SU-DHL-6 (cell line): Measurements from ENCODE around the gene BRICD5.

Source experiments
- H2AFZ ChIP-seq: fragments of 200-600 bp; sonication (generic); 2 replicates; pipeline ENCODE4 v1.6.1; 2014; ENCODE audit warnings: low read depth, mild to moderate bottlenecking, moderate library complexity, mixed read lengths, antibody characterized with exemption, low read length; ENCODE audit not compliant: severe bottlenecking
- H3F3A ChIP-seq: fragments of 200-600 bp; shearing (Covaris generic); 2 replicates; pipeline ENCODE4 v1.6.0; 2016; ENCODE audit warnings: antibody characterized with exemption, mild to moderate bottlenecking; ENCODE audit not compliant: insufficient read depth
- H3K27ac ChIP-seq: fragments of 200-600 bp; sonication (generic); 2 replicates; pipeline ENCODE4 v1.5.1; 2016; ENCODE audit warnings: low read depth, mild to moderate bottlenecking, low read length, moderate library complexity, mixed read lengths
- H3K27me3 ChIP-seq: fragments of 200-600 bp; sonication (generic), shearing (Covaris generic); 2 replicates; pipeline ENCODE4 v1.6.0; 2014; ENCODE audit warnings: mild to moderate bottlenecking, low read length
- H3K36me3 ChIP-seq: fragments of 200-600 bp; sonication (generic); 2 replicates; pipeline ENCODE4 v1.6.1; 2014; ENCODE audit warnings: mild to moderate bottlenecking, low read length, mixed read lengths
- H3K4me2 ChIP-seq: fragments of 300-600, 200-600 bp; shearing (Covaris generic), sonication (generic); 2 replicates; pipeline ENCODE4 v1.6.0; 2014; ENCODE audit warnings: low read length, low read depth, mild to moderate bottlenecking; ENCODE audit not compliant: poor library complexity, severe bottlenecking
- H3K4me3 ChIP-seq: fragments of 200-600 bp; sonication (generic); 2 replicates; pipeline ENCODE4 v1.5.1; 2014; ENCODE audit warnings: antibody characterized with exemption, low read length, mild to moderate bottlenecking, mixed read lengths; ENCODE audit not compliant: insufficient read depth, poor library complexity, severe bottlenecking
- H3K79me2 ChIP-seq: fragments of 200-600 bp; sonication (generic); 2 replicates; pipeline ENCODE4 v1.6.1; 2014; ENCODE audit warnings: mild to moderate bottlenecking, low read length, moderate library complexity; ENCODE audit not compliant: insufficient read depth
- H3K9ac ChIP-seq: fragments of 200-600 bp; sonication (generic); 2 replicates; pipeline ENCODE4 v1.7.0; 2014; ENCODE audit warnings: mild to moderate bottlenecking, low read length
- H3K9me2 ChIP-seq: fragments of 200-600 bp; sonication (generic); replicated peaks from 2 replicates; pipeline ENCODE4 v1.6.1; 2014; ENCODE audit warnings: low read length; ENCODE audit not compliant: insufficient read depth
- H3K9me3 ChIP-seq: fragments of 200-600 bp; sonication (generic); 2 replicates; pipeline ENCODE4 v1.6.1; 2014; ENCODE audit warnings: low read length, mixed read lengths; ENCODE audit not compliant: insufficient read depth
- H4K20me1 ChIP-seq: fragments of 200-600 bp; sonication (generic); 2 replicates; pipeline ENCODE4 v1.6.1; 2014; ENCODE audit warnings: low read depth, mild to moderate bottlenecking, antibody characterized with exemption, low read length, moderate library complexity, mixed read lengths
- EZH2phosphoT487 ChIP-seq: fragments of 200-600 bp; sonication (generic), shearing (Covaris generic); conservative IDR thresholded peaks from 2 replicates; pipeline ENCODE4 v1.6.1; 2018; ENCODE audit warnings: mild to moderate bottlenecking, antibody characterized with exemption, low read length, moderate library complexity, mixed read lengths
- TF ChIP-seq, protein P1 (sequence below): fragments of 200-600 bp; sonication (generic); IDR thresholded peaks from one replicate; pipeline ENCODE4 v1.5.1; 2017; ENCODE audit warnings: antibody characterized with exemption, mild to moderate bottlenecking, low read length, moderate library complexity; ENCODE audit not compliant: insufficient read depth, poor library complexity, severe bottlenecking

The BRICD5 gene

DNA sequence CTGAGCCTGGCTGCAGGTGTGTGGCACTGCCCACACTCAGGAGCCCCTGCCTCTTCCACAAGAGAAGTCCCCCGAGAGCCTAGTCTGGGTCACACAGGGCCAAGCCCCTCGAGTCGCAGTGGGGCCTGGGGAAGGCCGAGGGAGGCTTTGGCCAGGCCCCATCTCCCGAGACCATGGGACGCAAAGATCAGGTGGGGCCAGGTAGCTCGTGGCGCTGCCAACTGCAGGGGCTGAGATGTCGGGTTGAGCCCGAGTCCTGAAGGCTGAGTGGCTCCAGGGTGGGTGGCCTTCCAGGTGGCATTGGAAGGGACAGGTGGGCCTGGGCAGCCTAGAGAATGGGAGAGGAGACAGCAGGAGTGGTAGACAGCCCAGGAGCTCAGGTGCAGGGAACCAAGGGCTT, 48.8 kb downstream of the BRICD5 start:
- H3K9me3 ChIP-seq, result no peaks in the 10 kb centered on the region
- H3K36me3 ChIP-seq, result no peaks in the 10 kb centered on the region
- H3K27me3 ChIP-seq, result no peaks in the 10 kb centered on the region
- no peak overlapping the region for H3K4me2 ChIP-seq
- no peaks in the 10 kb centered on the region for H3F3A ChIP-seq
- no peak overlapping the region for H3K27ac ChIP-seq
- H4K20me1 ChIP-seq, result no peaks in the 10 kb centered on the region
- H2AFZ ChIP-seq, result no peak overlapping the region
- no peak overlapping the region for H3K4me3 ChIP-seq
- no peaks in the 10 kb centered on the region for H3K9me2 ChIP-seq
- no peak overlapping the region for H3K9ac ChIP-seq
- no peak for TF ChIP-seq EZH2phosphoT487
- TF ChIP-seq, protein P1, sequence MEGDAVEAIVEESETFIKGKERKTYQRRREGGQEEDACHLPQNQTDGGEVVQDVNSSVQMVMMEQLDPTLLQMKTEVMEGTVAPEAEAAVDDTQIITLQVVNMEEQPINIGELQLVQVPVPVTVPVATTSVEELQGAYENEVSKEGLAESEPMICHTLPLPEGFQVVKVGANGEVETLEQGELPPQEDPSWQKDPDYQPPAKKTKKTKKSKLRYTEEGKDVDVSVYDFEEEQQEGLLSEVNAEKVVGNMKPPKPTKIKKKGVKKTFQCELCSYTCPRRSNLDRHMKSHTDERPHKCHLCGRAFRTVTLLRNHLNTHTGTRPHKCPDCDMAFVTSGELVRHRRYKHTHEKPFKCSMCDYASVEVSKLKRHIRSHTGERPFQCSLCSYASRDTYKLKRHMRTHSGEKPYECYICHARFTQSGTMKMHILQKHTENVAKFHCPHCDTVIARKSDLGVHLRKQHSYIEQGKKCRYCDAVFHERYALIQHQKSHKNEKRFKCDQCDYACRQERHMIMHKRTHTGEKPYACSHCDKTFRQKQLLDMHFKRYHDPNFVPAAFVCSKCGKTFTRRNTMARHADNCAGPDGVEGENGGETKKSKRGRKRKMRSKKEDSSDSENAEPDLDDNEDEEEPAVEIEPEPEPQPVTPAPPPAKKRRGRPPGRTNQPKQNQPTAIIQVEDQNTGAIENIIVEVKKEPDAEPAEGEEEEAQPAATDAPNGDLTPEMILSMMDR, result no peak
- H3K79me2 ChIP-seq, result peaks cover 73% of the 10 kb centered on the region

DNA sequence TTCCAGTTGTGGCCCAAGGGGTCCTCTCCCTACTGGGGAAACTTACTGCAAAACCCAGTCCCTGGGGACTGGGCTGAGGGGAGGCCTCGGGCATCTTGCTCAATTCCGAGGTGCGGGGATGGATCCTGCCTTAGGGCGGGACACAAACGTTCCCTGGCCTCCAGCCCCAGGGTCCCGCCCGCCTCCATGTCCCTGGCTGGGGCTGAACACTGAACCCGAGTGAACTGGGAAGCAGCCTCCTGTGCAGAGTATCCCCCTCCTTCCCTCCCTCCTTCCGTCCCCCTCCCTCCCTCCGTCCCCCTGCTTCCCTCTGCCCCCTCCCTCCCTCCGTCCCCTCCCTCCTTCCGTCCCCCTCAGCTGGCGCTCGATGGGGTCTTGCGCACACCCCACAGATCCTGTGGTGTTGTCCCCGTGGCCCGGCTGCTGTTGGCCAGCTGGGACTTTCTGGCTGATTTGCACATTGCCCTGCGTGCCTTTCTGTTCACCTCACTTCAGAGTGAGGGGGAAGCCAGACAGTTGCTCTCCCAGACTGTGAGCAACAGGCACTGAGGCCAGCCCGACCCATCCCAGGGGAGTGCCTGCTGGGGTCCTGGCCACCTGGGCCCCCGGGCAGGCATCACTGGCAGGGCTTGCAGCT, 49.6 kb downstream of the BRICD5 start:
- no peaks in the 10 kb centered on the region for H3K9me2 ChIP-seq
- no peak overlapping the region for H3K4me3 ChIP-seq
- no peak overlapping the region for H2AFZ ChIP-seq
- no peaks in the 10 kb centered on the region for H4K20me1 ChIP-seq
- H3K27ac ChIP-seq, result no peak overlapping the region
- H3K4me2 ChIP-seq, result no peak overlapping the region
- no peak overlapping the region for H3K9ac ChIP-seq
- no peaks in the 10 kb centered on the region for H3K27me3 ChIP-seq
- TF ChIP-seq EZH2phosphoT487, result no peak
- TF ChIP-seq, protein P1, result no peak
- no peaks in the 10 kb centered on the region for H3F3A ChIP-seq
- no peaks in the 10 kb centered on the region for H3K9me3 ChIP-seq
- H3K79me2 ChIP-seq, result peaks cover 82% of the 10 kb centered on the region
- H3K36me3 ChIP-seq, result no peaks in the 10 kb centered on the region
